ENCODE data around the gene PTCD1. TPM values are rescaled to one million over a fixed set of nuclear protein-coding genes. Genes with fewer than 3 reads are reported as not detected.

The PTCD1 gene
- total and polyA plus RNA-seq, 9 of the 15 experiments (the other 6 are each of a cell fraction or from before 2014, with no cell fraction given) = 0.46 to 17.1 (median 6.2) TPM

DNA sequence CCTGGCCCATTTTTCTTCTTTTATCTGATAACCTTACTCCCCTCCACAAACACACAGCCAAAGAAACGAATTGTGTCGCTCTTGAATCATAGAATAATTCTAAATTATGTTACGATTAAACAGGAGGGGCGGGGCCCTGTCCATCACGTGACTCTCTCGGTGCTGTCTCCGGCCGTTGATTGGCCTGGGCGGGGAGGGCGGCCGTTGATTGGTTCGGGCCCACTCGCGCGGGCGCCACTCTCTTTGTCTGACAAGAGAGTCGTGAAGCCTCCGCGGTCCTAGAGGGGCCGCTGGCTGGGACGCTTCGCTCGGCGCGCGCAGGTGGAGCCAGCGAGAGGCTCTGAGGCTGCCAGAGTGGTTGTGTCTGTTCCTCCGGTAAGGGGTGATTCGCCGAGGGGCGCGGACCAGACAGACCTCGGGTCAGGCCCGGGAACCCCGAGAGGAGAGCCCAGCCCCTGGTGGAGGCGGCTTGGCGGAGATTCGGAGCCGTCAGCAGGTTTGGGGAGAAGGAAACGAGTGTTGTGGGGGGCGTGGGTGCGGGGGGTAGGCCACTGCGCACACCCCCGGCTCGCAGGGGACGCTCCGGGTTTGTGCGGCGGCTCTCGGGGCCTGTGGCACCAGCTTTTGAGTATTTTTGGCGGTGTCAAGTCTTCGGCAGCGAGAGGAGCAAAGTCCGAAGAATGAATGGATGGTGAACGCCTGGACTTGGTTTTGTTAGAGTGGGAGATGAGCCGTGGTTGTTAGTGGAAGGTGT lies 34.1 kb upstream of the PTCD1 start, which contains the start of gene ZNF789 (continued):
- TF ChIP-seq, protein P1, sequence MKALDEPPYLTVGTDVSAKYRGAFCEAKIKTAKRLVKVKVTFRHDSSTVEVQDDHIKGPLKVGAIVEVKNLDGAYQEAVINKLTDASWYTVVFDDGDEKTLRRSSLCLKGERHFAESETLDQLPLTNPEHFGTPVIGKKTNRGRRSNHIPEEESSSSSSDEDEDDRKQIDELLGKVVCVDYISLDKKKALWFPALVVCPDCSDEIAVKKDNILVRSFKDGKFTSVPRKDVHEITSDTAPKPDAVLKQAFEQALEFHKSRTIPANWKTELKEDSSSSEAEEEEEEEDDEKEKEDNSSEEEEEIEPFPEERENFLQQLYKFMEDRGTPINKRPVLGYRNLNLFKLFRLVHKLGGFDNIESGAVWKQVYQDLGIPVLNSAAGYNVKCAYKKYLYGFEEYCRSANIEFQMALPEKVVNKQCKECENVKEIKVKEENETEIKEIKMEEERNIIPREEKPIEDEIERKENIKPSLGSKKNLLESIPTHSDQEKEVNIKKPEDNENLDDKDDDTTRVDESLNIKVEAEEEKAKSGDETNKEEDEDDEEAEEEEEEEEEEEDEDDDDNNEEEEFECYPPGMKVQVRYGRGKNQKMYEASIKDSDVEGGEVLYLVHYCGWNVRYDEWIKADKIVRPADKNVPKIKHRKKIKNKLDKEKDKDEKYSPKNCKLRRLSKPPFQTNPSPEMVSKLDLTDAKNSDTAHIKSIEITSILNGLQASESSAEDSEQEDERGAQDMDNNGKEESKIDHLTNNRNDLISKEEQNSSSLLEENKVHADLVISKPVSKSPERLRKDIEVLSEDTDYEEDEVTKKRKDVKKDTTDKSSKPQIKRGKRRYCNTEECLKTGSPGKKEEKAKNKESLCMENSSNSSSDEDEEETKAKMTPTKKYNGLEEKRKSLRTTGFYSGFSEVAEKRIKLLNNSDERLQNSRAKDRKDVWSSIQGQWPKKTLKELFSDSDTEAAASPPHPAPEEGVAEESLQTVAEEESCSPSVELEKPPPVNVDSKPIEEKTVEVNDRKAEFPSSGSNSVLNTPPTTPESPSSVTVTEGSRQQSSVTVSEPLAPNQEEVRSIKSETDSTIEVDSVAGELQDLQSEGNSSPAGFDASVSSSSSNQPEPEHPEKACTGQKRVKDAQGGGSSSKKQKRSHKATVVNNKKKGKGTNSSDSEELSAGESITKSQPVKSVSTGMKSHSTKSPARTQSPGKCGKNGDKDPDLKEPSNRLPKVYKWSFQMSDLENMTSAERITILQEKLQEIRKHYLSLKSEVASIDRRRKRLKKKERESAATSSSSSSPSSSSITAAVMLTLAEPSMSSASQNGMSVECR (CRISPR knock-in tag; IDR thresholded peaks at IDR 0.05) = peak; percentile 55; the same call in 1 of the 2 replicates
- peak; percentile 80; the same call in 1 of the 2 replicates for TF ChIP-seq HLTF (IDR thresholded peaks at IDR 0.05)
- no peak for TF ChIP-seq HOXB6 (CRISPR knock-in tag; IDR thresholded peaks at IDR 0.05; ENCODE audit: borderline replicate concordance)
- no peak for TF ChIP-seq PTTG1 (tag; IDR thresholded peaks at IDR 0.05; ENCODE audit: low read depth)
- TF ChIP-seq NR2C2 (CRISPR knock-in tag; IDR thresholded peaks at IDR 0.05) = no peak
- TF ChIP-seq NR2C2 (tag; IDR thresholded peaks at IDR 0.05) = no peak
- no peak for TF ChIP-seq ZNF717 (CRISPR knock-in tag; IDR thresholded peaks at IDR 0.05)
- TF ChIP-seq POLR2AphosphoS2 (IDR thresholded peaks at IDR 0.05; ENCODE audit: low read length) = no peak
- TF ChIP-seq SIN3A (IDR thresholded peaks at IDR 0.05; ENCODE audit: borderline replicate concordance in 2 of 2, control insufficient read depth in 1 of 2, low read depth in 2 of 2, low read length in 2 of 2) = peak in 1 of 2 experiments; percentile 87; a peak in 1 of 4 replicates
- TF ChIP-seq CBX5 (IDR thresholded peaks at IDR 0.05; ENCODE audit: borderline replicate concordance, low read depth) = no peak
- TF ChIP-seq, protein P2, sequence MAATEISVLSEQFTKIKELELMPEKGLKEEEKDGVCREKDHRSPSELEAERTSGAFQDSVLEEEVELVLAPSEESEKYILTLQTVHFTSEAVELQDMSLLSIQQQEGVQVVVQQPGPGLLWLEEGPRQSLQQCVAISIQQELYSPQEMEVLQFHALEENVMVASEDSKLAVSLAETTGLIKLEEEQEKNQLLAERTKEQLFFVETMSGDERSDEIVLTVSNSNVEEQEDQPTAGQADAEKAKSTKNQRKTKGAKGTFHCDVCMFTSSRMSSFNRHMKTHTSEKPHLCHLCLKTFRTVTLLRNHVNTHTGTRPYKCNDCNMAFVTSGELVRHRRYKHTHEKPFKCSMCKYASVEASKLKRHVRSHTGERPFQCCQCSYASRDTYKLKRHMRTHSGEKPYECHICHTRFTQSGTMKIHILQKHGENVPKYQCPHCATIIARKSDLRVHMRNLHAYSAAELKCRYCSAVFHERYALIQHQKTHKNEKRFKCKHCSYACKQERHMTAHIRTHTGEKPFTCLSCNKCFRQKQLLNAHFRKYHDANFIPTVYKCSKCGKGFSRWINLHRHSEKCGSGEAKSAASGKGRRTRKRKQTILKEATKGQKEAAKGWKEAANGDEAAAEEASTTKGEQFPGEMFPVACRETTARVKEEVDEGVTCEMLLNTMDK (IDR thresholded peaks at IDR 0.05; ENCODE audit: borderline replicate concordance, insufficient read depth, low read depth, low read length, poor library complexity, severe bottlenecking) = no peak
- TF ChIP-seq BMI1 (IDR thresholded peaks at IDR 0.05; ENCODE audit: low read length) = no peak
- TF ChIP-seq TSC22D4 (tag; IDR thresholded peaks at IDR 0.05) = no peak
- TF ChIP-seq, protein P3, sequence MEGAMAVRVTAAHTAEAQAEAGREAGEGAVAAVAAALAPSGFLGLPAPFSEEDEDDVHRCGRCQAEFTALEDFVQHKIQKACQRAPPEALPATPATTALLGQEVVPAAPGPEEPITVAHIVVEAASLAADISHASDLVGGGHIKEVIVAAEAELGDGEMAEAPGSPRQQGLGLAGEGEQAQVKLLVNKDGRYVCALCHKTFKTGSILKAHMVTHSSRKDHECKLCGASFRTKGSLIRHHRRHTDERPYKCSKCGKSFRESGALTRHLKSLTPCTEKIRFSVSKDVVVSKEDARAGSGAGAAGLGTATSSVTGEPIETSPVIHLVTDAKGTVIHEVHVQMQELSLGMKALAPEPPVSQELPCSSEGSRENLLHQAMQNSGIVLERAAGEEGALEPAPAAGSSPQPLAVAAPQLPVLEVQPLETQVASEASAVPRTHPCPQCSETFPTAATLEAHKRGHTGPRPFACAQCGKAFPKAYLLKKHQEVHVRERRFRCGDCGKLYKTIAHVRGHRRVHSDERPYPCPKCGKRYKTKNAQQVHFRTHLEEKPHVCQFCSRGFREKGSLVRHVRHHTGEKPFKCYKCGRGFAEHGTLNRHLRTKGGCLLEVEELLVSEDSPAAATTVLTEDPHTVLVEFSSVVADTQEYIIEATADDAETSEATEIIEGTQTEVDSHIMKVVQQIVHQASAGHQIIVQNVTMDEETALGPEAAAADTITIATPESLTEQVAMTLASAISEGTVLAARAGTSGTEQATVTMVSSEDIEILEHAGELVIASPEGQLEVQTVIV (CRISPR knock-in tag; IDR thresholded peaks at IDR 0.05; ENCODE audit: borderline replicate concordance) = no peak
- TF ChIP-seq MCM7 (IDR thresholded peaks at IDR 0.05) = no peak
- TF ChIP-seq, protein P4, sequence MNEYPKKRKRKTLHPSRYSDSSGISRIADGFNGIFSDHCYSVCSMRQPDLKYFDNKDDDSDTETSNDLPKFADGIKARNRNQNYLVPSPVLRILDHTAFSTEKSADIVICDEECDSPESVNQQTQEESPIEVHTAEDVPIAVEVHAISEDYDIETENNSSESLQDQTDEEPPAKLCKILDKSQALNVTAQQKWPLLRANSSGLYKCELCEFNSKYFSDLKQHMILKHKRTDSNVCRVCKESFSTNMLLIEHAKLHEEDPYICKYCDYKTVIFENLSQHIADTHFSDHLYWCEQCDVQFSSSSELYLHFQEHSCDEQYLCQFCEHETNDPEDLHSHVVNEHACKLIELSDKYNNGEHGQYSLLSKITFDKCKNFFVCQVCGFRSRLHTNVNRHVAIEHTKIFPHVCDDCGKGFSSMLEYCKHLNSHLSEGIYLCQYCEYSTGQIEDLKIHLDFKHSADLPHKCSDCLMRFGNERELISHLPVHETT (CRISPR knock-in tag; conservative IDR thresholded peaks at IDR 0.05 in 1 of 2, IDR thresholded peaks at IDR 0.05 in 1 of 2) = peak in 1 of 2 experiments; percentile 74; a peak in 2 of 4 replicates
- no peak for TF ChIP-seq ZNF263 (CRISPR knock-in tag; IDR thresholded peaks at IDR 0.05; ENCODE audit: borderline replicate concordance)
